Right renal pelvis (tissue), 4 donors: Measurements from ENCODE around the gene RRBP1. TPM values are rescaled to one million over a fixed set of nuclear protein-coding genes. Genes with fewer than 3 reads are reported as not detected.
A peak's percentile ranks its signal among the peaks of the same experiment; 100 is the strongest.

Experiments used
- DNase-seq, 4 donors: peaks; one replicate each; pipeline ENCODE4 v3.0.0-alpha.2; 2013; ENCODE audit warnings: low read depth in 4 of 4, low spot score in 3 of 4, missing footprints in 1 of 4
- polyA plus RNA-seq, 4 donors: library from polyadenylated mRNA; unstranded; fragments of 120-200 nt; gene quantifications; one replicate each; pipeline ENCODE4 v1.2.1, GENCODE V29; 2013; ENCODE audit not compliant: insufficient read length in 4 of 4

Gene RRBP1
- polyA plus RNA-seq, 4 donors: 126 to 140 (median 132) TPM

DNA sequence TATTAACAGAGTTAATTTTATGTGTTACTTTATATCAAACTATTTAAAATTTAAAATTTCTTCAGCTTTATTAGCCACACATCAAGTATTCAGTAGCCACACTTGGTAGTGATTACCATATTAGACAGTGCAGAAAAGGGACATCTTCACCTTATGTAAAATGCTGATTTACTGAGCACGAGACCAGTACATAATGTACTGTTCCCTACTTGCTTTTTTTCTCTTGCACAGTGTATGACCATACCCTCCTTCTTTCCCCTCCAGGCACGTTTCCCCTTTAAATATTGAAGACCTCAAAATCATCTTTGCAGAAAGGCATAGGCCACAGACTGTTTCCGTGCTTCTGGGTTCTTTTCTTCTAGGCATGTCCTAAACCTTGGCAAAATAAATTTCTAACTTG, 94.2 kb downstream of the RRBP1 start:
- DNase-seq: no peak

DNA sequence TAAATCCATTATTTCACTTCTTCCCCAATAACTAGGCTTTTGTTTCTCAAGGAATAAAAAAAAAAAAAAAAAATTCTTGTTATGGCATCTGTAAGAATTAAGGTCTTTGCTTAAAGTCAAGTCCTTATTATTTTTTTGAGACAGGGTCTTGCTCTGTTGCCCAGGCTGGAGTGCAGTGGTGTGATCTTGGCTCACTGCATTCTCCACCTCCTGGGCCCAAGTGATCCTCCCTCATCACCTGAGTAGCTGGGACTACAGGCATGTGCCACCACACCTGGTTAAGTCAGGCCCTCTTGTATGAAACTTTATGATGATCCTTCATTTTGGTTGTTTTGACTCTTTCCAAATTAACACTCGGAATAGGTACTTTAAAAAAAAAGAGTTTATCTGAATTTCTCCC, 94.9 kb downstream of the RRBP1 start:
- no peak for DNase-seq

DNA sequence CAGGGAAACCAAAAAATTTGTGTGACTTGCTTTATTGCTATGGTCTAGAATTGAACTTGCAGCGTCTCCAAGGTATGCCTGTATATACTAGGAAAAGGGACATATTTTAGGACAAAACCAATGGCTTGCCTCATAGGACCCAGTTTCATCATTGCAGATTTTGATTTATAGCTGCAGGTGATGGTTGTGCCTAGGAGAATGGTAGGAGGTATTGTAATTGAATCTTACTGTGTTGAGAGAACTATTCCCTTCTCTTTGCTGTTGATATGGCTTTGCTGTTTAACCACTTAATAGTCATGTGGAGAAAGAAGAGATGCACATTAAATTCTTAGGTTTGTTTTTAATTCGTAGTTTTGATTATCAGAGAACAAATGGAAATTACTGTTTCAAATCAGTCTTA, 95.8 kb downstream of the RRBP1 start:
- DNase-seq: no peak

DNA sequence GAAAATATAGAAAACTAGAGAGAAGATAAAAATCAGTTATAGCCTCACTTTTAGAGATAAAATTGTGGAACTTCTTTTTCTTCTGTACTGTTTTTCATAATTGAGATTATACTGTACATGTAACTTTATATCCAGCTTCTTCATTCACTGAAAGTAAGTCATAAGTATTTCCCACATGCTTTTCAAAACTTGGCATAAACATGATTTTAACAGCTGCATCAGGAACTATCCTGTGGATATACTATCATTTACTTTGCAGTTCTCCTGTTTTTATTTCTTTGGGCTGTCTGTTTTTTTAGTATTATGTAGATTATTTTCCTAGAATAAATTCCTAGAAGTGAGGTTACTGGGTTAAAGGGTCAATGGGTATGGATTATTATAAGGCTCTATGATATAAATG, 97.4 kb downstream of the RRBP1 start:
- no peak for DNase-seq

DNA sequence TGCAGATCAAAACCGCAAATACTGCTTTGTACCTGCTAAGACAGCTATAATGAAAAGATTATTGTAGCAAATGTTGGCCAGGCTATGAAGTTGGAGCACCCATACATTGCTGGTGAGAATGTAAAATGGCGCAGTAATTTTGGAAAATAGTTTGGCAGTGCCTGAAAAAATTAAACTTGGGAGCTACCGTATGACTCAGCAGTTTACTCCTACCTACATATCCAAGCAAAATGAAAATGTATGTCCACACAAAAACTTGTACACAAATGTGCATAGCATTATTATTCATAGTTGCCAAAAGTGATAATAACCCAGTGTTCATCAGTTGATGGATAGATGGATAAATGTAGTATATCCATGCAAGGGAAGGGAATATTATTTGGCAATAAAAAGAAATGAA, 98.9 kb downstream of the RRBP1 start:
- DNase-seq: no peak

DNA sequence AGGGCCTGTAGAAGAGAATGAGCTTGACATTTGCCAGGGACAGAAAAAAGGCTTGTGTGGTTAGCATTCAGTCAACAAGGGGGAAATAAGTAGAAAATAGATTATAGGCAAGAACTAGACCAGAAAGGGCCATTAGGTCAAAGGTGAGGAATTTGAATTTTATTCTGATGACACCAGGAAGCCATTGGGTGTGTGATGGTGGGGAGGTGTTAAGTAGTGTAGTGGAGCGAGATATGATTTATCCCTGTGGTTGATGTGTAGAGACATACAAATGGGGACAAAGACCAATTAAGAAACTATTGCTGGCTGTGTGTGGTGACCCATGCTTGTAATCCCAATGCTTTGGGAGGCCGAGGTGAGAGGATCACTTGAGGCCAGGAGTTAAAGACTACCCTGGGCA, 101.1 kb downstream of the RRBP1 start:
- no peak for DNase-seq

DNA sequence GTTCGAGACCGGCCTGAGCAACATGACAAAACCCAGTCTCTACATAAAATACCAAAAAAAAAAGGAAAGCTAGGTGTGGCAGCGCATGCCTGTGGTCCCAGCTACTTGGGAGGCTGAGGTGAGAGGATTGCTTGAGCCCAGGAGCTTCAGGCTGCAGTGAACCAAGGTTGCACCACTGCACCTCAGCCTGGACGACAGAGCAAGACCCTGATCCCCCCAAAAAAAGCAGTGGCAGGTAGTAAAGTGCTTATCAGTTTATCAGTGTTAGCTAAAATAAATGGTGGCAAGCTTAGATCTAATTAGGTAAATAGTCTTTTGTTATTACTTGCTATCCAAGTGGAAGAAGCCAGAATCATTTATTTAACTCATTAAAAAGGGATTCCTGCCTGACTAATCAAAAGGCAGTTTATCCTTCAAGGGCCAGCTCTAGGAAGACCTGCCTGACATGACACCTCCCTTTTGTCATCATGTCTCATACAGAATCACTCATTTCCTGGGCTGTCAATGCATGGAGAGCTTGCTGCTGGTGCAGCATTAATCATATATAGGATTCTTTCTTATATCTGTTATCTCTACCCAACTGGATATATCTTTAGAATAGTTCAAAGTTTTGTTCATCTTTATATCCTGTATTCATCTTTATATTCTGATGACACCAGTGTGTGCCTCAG, 102.5 kb downstream of the RRBP1 start:
- DNase-seq: no peak

DNA sequence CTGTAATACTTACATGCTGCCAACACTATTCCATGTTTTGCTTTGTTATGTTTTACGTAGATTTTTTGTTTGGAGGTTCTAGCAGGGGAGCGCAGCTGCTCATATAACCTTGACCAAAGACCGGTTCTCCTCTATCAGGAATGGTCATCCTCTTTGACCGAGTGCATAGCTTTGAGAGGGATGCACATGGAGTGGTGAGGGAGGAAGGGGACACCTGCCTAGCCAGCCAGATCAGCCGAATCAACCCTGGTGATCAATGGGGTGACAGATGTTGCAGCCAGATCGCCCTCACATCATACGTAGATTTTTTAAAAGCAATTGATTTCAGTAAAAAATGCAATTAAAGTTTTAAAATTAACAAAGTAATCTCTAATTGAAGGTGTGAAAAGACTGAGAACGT, 105.8 kb downstream of the RRBP1 start:
- no peak for DNase-seq

DNA sequence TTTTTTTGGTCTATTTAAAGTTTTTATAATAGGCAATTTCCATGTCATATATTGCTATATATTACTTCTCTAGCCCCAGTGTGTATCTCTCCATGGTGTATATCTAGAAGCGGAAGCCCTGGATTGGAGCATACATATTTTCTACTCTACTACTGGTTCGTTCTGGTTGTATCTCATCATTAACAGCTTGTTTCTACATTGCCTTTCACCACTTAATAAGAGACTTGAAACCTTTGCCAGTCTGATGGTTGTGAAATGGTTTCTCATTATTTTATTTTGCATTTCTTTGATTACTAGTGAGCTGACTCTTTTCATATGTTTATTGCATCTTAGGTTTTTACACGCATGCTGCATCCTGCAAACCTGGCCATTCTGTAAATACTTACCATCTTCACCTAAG, 108.6 kb downstream of the RRBP1 start:
- no peak for DNase-seq

DNA sequence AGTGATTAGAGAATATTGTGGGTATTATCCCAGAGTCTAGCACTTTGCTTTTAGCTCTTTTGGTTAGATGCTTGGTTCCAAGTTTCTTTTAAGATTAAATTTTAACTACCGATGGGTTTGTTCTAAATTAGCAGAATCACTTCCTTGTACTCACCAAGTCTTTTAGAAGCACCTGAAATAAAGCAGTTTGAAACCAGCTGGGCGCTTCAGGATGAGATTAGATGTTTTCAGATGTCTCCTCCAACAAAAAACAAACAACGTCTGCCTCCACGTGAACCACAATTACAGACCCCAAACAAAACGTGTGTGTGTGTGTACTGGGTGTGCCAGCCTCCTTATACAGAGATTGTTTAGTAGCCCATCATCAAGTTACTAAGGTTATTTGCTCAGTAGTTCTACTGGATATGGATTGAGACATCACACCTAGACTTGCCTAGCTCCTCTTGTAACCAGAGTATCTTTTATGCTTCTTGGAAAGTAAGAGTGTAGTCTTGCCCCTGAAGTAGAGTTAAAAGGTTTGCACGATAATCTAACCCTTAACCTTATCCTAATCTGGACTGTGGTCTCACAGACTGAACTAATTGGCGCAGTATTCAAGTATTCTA, 109.9 kb downstream of the RRBP1 start:
- DNase-seq: no peak

DNA sequence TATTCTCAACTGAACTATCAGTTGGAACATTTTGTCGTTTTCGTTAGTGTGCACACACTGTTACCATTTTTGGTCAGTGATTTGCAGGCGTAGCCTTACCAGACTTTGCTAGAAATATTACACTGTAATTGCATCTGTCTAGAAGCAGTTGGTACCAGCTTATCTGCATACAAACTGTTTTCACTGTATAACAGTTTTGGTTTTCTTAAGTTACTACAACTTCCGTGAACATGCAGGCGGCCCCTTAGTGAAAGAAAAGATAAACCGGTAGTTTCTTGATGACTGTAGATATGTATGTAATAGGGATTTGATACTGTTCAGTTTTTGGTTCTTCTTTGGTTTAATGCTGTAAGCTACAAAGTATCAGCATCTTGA, 110.9 kb downstream of the RRBP1 start:
- no peak for DNase-seq

DNA sequence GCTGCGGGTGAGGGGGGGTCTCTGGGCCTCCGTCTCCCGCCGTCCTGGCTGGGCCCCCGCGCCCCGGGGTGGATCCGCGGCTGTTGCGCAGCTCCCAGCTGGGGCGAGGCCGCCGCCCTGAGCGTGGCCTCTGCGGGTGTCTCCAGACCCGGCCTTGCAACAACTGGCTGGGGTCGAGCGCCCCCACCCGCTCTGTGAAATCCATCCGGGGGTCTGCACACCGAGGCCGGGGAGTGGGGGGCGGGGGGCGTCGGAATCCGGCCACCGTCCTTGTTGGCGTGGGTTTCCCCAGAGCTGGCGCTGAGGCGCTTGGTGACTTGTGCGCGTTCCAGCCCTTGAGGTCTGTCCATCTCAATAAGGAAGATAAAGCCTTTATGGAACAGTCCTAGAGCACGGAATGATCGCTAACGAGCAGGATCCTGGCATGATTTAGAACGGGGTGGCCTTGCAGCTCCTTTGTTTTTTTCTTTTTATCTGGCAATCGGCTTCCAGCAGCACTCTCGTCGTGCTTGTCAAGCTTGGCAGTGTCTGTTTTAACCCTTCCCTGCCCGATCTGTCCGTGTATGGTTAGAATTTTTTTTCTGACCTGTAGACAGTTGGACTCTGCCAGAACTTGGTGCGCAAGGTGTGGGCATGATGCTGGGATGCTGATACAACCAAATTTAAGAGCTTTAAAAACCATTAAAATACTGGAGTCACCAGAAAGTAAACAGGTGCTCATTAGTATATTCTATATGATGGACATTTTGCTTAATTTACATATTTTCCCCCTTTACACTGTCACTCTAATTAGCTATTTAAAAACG, 111.5 kb downstream of the RRBP1 start:
- DNase-seq: peak in 1 of 4 donors; percentile 60

DNA sequence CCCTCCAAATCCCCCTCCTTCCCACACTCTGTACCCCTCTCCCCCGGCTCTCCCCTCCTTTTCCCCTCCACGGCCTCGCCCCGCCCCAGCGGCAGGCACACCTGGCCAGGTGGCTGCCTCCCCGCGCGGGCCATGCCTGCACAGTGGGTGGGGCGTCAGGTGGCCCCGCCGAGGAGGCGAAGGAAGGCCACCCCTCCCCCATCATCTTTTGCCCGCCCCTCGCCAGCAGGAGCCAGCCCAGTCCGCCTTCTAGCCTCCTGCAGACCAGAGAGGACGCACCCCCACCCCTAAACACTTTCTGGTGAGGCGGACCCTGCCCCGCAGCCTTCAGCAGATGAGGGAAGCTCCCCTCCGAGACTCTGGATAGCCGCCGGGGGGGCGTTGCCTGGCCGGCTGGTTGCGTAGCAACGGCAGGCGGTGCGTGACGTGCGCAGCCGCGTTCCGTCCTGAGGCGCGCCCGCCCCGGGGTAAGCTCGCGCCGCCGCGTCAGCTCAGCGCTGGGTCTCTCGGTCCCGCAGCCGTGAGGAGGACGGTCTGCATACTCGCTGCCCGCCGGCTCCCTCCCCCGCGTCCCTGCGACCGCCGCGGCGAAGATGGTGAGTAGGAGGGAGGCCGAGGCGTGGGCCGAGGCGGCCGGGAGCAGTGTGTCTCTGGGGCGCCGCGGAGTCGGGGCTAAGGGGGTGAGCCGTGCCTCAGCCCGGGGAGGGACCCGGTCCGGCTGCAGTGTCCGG, 112.3 kb downstream of the RRBP1 start, which contains the start of gene DSTN:
Gene DSTN, plus strand, starts transcription at position 460 of the 731 bp plus-strand sequence. Its CDS starts 134 bp downstream, at position 594.
- DNase-seq: peak; percentile 85 to 90 (median 88)

DNA sequence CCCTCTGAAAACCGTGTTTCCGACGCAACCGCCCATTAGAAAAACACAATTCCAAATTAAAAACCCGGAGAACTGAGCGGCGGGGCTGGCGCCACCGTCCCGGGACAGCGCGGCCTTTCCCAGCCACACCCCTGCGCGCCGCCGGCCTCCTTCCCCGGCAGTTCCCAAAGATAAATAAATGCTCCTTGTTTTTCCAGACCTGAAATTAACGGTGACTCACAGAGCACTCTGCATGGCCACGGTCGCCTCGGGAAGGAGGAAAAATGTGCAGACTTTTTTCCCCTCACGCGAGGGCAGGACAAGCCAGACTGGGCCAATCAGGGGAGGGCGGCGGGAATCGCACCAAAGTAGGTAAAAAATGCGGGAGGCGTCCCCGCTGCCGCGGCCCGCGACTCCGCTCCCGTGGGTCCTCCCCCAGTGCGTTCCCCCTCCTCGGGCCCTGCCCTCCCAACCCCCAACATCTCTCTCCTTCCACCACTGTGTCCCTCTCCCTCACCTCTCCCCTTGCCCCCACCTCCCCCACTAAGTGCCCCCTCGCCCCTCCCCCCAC, 113.0 kb downstream of the RRBP1 start:
- peak; percentile 57 to 67 (median 60) for DNase-seq

DNA sequence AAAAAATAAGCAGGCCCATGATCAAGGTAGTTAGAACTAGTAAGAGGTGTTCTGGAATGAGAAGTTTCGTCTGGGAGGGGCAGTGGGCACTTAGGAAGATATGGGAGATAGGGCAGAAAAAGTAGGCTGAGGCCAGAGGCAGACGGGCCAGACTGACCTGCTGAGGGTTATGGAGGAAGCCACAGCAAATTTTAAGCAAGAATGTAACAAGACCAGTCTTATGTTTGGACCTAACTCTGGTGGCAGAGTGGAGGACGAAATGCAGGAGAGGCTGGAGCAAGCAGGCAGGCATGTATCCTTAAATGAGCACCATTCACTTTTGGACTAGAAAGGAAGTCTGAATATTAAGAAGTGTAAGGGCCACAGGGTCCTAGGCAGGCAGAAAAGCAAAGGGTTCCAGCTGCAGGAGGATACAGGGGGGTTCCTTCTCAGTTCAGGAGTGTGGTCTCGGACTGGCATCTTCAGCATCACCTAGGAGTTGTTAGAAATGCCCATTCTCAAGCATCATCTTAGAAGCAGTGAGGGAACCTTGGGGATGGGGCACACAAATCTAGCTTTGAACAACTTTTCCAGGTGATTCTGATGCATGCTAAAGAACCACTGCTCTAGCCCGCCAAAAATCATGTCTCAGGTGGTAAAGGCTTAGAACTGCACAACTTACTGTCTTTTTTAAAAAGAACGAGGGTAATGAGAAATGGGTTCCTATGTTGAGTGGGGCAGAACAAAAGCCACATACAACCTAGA, 113.8 kb downstream of the RRBP1 start:
- no peak for DNase-seq

DNA sequence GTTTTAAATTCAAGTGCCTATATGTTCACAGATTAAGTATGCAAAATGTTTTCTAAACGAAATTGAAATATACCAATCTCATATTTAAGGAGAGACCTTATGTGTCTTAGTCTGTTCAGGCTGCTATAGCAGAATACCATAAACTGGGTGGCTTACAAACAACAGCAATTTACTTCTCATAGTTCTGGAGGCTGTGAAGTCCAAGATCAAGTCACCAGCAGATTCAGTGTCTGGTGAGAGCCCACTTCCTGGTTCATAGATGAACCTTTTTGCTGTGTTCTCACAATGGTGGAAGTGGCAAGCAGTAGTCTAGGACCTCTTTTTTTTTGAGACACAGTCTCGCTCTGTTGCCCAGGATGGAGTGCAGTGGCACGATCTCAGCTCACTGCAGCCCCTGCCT, 115.7 kb downstream of the RRBP1 start:
- DNase-seq: no peak

DNA sequence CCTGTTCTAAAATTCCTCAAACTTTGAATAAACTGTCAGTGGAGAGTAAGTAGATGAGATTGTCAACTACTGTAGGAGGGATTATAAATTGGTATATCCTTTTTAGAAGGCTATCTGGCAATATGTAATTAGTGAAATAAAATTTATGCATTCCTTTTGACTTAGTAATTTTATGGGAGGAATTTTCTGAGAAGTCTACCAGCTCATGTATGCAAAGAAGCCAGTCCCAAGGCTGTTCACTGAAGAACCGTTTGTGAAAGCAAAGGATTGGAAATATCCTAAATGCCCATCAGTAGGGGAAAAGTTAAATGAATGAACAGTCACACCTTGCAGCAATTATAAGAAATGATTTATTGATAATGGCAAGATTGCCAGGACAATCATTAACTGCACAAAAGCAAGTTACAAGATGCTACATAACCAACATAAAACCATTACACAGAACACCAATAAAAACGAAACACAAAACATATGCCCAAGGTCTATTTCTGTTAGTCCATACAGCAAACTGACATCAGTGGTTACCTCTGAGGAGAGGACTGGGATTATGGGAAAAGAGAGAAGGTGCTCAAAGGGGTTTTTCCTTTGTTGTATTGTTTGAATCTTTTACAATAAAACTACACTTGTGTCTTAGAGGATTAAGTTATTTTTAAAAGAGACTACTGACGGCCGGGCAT, 116.7 kb downstream of the RRBP1 start:
- DNase-seq: no peak
